SKM-1 (cell line): ENCODE results near the gene TNK2.
A peak's percentile ranks its signal among the peaks of the same experiment; 100 is the strongest.
"Not testable (repeated sequence)": the region's sequence is repeated elsewhere in the genome, so short reads cannot be mapped to it uniquely, and the experiment has no call there.

Source experiments
- DNase-seq: peaks from one replicate; lab custom pipeline; 2025; ENCODE audit not compliant: unreplicated experiment; lab: John Stamatoyannopoulos, UW

The TNK2 gene

DNA sequence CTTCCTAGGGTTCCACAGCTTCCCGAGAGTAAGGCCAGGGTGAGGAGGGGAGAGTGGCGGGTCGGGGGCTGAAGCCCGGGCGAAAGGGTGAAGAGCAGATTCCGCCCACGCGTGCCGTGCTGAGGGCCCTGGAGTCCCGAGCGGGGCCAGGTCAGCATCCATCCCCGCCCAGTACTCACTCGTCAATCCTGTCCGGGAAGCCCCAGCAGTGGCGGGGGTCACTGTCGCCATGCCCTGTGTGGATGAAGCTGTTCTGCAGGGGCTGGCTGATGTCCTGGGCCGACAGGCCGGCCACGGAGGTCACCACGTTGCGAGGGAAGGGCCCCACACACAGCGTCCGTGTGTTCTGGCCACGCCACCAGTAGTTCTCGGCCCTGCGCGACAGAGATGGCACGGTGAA lies 36.3 kb downstream of the TNK2 start:
- no peak for DNase-seq

- not testable (repeated sequence) for DNase-seq
These were observed 36.7 kb downstream of the TNK2 start for GRCh38 chr3:195871686-195872085.

- DNase-seq, result no peak
These were observed 37.4 kb downstream of the TNK2 start for GRCh38 chr3:195870937-195871336.

- no peak for DNase-seq
These were observed 37.9 kb downstream of the TNK2 start for GRCh38 chr3:195870442-195870841.

DNA sequence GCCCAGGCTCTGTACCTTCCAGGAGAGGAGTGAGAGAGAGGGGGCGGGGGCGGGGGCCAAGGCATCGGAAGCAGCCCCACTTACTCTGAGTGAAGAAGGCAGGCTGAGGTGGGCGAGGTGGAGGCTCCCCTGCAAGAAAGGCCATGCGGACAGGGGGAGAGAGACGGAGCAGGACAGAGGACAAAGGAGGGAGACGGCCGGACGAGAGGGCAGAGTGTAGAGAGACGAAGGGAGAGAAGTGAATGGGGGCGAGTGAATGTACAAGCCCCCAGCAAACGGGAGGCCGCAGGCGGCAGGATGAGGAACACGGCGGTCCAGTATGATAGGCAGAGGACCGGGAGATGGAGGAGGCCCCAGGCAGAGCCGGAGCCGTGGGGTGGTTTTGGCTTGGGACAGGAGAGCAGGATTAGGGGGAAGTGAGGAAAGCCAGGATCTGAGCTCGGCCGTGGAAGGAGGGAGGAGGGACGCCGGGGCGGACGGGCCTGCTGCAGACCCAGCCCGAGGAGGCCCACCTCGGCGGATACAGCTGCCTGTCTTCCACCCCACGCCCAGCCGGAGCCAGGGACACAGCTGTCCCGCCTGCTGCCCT lies 38.8 kb downstream of the TNK2 start:
- DNase-seq, result no peak

- no peak for DNase-seq
These were observed 39.4 kb downstream of the TNK2 start for GRCh38 chr3:195868866-195869412.

DNA sequence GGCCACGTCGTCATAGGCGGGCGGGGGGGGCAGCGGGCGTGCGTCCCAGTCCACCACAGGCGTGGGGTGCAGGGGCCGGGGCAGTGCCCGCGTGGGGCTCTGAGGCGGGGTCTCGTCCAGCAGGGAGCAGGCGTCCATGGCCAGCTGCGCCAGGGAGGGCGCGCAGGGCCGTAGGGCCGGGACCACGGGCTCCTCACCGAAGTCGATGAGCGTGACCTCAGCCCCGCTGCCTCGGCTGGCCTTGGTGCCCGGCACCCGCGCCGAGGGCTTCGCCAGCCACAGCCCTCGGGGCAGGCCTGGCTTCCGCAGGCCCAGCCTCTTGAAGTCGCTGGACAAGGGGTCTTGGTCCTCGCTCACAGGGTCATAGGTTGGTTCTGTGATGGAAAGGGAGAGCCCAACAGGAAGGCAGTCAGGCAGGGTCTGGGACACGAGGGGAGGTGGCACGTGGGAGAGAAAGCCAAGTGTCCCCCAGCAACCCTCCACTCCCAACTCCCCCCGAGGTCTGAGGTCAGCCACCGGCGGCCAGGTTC lies 40.0 kb downstream of the TNK2 start:
- DNase-seq, result no peak

GRCh38 chr3:195867631-195868335 lies 40.6 kb downstream of the TNK2 start:
- no peak for DNase-seq

GRCh38 chr3:195866686-195867511 lies 41.5 kb downstream of the TNK2 start:
- DNase-seq, result no peak

DNA sequence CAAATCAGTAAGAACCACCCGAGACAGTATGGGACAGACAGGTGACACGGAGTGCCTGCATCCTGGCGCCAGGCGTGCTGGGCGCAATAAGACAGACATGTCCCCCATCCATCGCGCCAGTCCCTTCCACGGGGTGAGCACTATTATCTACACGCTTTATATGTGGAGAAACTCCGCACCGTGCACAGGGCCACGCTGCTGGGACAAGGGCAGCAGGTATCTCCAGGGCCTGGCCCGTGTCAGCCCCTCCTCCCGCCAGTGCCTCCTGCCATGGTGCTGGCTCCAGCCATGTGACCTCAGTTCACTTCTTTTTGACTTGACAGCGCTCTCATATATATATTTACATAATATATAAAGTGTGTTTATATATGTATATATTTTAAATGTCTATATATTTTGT lies 42.6 kb downstream of the TNK2 start:
- DNase-seq, result no peak

DNA sequence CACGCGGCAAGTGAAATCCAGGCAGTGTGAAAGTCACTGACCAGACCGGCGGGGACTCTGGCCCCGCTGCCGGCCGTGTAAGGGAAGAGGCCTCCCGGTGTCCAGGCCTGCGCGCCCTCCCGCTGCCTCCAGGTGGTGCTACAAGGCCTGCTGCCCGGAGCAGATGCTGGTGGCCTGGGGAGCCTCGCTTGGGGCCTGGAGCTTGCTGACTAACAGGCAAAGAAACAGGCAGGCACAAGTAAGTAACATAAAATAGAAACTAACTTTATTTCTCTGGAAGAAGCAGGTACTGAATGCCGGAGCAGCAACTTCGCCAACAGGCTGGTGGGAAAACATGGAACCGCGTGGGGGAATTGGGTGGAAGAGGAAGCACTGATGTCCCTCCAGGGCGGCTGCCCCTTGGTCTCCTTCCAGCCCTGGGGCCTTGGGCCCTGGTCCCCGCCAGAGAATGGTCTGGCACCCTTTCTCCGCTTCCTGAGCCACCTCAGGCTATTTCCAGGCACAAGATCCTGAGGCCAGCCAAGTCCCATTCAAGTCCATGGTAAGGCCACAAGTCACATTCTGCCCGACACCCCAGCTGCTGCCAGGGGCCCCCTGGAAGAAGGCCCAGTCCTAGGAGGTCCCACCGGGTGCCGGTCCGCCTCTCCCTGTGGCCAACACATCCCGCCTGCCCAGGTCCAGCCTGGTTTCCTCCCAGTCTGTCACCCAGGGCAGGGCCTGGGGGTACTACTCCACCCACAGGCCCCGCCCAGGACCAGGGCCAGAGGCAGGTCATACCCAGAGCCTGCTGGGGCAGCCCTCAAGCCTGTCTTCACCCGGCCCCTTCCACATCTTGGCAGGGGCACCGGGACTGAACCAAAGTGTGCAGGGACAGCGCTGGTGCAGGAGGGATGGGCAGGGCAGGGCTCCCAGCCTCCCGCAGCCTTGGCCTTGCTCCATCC lies 45.0 kb downstream of the TNK2 start:
- peak; percentile 25 for DNase-seq

DNA sequence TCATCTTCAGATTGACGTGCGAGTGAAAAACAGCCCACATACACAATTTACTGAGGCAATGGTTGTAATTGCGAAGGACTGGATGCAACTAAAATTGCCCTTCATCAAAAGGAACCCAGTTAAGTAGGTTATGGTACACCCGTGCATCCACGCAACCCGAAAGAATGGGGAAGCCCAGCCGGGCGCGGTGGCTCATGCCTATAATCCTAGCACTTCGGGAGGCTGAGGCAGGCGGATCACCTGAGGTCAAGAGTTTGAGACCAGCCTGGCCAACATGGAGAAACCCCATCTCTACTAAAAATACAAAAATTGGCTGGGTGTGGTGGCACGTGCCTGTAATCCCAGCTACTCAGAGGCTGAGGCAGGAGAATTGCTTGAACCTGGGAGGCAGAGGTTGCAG lies 46.0 kb downstream of the TNK2 start:
- not testable (repeated sequence) for DNase-seq

DNA sequence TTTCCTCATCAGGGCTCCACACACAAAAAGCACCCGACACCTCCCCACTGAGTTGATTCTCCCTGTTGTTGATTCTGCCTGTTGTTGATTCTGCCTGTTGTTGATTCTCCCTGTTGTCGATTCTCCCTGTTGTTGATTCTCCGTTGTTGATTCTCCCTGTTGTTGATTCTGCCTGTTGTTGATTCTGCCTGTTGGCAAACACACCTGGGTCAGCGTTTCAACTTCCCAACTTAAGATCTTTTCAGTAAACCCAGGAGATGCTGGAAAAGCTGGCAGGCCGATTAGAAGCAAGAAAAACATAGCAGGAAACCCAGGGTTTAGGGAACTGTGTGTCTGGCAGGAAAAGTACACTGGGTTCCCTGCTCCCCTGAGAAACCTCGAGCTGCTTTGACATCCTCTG lies 47.9 kb downstream of the TNK2 start:
- no peak for DNase-seq

DNA sequence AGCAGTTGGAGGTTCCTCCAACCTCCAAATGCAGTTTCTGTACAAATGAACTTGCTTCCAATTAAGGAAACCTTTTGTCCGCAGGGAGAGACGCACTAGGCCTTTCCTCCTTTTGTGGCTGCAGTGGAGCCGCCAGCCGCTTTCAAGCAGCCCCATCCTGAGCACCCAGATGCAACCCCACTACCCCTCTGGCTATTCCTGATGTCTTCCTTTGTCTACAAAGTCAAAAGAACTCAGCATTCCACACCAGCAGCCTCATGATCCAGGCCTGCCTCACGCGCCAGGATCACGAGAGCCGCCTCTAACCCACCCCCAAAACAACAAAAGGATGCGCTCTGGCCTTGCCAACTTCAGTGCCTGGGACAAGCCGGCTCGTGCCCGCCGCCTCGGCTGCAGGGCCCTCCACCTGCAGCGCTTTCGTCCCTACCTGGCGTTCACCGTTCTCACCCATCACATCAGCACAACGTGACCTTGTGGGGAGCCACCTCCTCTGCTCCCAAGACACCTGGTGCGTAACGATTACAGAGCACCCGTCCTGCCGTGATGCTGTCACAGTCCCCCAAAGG lies 48.4 kb downstream of the TNK2 start:
- DNase-seq, result no peak

GRCh38 chr3:195859061-195859845 lies 49.1 kb downstream of the TNK2 start:
- peak; percentile 41 for DNase-seq

DNA sequence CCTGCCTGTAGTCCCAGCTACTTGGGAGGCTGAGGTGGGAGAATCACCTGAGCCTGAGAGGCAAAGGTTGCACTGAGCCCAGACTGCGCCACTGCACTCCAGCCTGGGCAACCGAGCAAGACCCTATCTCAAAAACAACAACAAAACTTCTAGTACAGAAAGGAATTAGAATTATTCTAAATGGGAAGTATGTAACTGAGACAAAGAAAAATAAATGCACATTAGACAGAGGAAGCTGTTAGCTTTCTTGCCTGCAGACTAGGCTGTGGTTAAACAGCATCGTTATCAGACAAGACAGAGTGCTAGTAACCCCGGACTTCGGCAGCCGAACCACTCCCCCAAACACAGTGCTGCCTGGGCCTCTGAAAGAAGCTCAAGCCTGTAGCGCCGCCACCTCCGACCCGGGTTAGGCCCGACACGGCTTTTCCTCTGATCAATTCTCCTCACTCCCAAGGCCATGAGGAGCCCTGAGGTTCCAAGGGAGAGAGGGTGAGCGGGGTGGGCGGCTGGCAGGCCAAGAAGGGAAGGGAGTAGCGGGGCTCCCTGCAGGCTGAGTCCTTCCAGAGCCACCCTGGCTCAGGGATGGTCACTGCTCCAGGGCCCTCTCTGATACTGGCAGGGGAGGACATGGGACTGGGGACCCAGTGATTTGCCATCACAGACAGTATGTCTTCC lies 51.8 kb downstream of the TNK2 start:
- no peak for DNase-seq

DNA sequence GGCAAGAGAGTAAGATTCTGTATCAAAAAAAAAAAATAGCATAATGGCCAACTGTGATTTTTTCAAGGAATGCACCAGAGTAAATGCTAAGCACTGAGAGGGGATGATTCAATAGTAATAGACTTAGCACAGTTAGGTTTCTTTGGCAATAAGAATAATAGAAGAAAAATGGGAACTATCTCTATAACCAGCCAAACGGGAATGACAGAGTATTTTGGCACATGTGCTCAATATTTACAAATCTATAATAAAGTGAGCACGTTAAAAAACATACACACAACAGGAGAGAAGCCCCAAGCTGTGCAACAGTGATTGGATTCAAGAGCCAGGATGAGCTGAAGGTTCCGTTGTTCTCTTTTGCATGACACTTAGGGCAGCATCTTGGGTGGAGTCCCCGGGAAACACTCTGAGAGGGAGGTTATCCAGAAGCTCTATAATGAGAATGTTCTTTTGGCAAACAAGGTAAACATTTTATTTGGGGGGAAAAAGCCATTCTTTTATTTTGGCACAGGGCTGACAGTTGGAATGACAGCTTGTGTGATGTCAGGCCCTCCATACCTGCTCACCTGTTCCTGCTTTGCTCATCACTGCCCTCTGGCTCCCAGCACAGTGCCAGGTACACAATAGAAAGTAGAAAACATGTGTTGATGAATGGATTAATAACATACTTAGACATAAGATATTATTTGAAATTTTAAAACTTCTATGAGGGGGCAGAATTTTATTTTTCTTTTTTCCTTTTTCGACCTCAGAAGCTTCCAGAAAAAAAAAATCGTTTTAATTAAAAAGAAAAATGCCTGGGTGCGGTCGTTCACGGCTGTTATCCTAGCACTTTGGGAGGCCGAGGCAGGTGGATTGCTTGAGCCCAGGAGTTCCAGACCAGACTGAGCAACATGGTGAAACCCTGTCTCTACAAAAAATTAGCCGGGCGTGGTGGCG lies 52.6 kb downstream of the TNK2 start:
- no peak for DNase-seq
